ENCODE measurements around the gene MCEMP1.

DNA sequence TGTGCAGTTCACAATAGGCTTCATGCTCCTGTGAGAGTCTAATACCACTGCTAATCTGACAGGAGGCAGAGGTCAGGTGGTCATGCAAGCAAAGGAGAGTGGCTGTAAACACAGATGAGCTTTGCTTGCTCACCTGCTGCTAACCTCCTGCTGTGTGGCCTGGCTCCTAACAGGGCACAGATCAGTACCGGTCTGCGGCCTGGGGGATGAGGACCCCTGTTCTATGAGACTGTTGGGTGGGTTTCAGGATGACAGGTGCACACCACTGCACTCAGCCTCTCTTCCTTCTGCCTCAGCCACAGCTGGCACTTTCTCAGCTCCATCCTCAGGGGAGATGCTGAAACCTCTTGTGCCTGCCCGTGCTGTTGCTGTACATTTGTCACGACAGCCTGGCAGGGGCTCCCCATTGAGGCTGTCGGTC, 45.4 kb downstream of the MCEMP1 start:
- no peak for TF ChIP-seq CTCF (IDR thresholded peaks at IDR 0.05)
- TF ChIP-seq POLR2A (IDR thresholded peaks at IDR 0.05) = no peak
- TF ChIP-seq POLR2AphosphoS5 (IDR thresholded peaks at IDR 0.05) = no peak

Data from breast epithelium (tissue), 3 donors.